Endothelial cell of umbilical vein (primary cell): ENCODE data around the gene ZNF142. TPM values are rescaled to one million over a fixed set of nuclear protein-coding genes. Genes with fewer than 3 reads are reported as not detected.
A peak's percentile ranks its signal among the peaks of the same experiment; 100 is the strongest.

ENCODE experiments used
- BruUV-seq: library from RNA; stranded (reverse); fragments of 400-500 nt; replicated peaks from 2 replicates; lab custom pipeline; 2021; lab: Mats Ljungman, UMichigan
- CTCF ChIA-PET: fragments of 300-600, 350-600 bp; sonication (Branson Sonifier 250); formaldehyde crosslinking; loops from one replicate; lab custom pipeline; 2021; ENCODE audit warnings: antibody characterized with exemption, inconsistent platforms; lab: Charles Lee
- POLR2A ChIA-PET: fragments of 300-600, 350-600 bp; sonication (Branson Sonifier 250); formaldehyde crosslinking; loops from one replicate; lab custom pipeline; 2021; ENCODE audit warnings: antibody characterized with exemption, inconsistent platforms; lab: Charles Lee
- DNase-seq: peaks from one replicate; pipeline ENCODE4 v3.0.0-alpha.2; 2011; ENCODE audit warnings: low read depth, low spot score
- FAIRE-seq: peaks from 2 replicates; lab custom pipeline; 2011; peaks lifted over from hg19 to GRCh38; lab: Jason Lieb, UNC
- H2AFZ ChIP-seq: 2 replicates; pipeline ENCODE4 v1.6.0; 2012; ENCODE audit warnings: low read depth, low read length, control low read depth, inconsistent platforms
- H3K27ac ChIP-seq: 2 replicates; pipeline ENCODE4 v1.5.1; 2011; ENCODE audit warnings: low read depth, mild to moderate bottlenecking, control low read depth, low read length, moderate library complexity; ENCODE audit not compliant: insufficient read depth
- H3K27me3 ChIP-seq, 2 experiments: 2 replicates each; pipeline versions ENCODE4 v1.6.0 to v1.6.1; 2011; ENCODE audit warnings: low read length in 2 of 2, mixed read lengths in 1 of 2; ENCODE audit not compliant: control insufficient read depth in 2 of 2, insufficient read depth in 2 of 2
- H3K36me3 ChIP-seq, 2 experiments: 2 replicates in 1 of 2; 3 replicates in 1 of 2; pipeline ENCODE4 v1.5.1; 2011; ENCODE audit warnings: low read length in 2 of 2, mild to moderate bottlenecking in 1 of 2, moderate library complexity in 1 of 2; ENCODE audit not compliant: control insufficient read depth in 2 of 2, insufficient read depth in 2 of 2; ENCODE audit errors: extremely low read depth in 1 of 2
- H3K4me1 ChIP-seq: 3 replicates; pipeline ENCODE4 v1.5.1; 2011; ENCODE audit warnings: mild to moderate bottlenecking, low read length; ENCODE audit not compliant: control insufficient read depth, insufficient read depth; ENCODE audit errors: extremely low read depth
- H3K4me2 ChIP-seq: 2 replicates; pipeline ENCODE4 v1.6.1; 2011; ENCODE audit warnings: low read length, control low read depth, mixed read lengths; ENCODE audit not compliant: insufficient read depth
- H3K4me3 ChIP-seq, 3 experiments: fragments of 200-600 bp in 1 of 3; sonication (generic), shearing (Covaris generic) in 1 of 3; replicated peaks in 1 of 3; 2 replicates each; pipeline ENCODE4 v1.5.1; 2011 to 2016; ENCODE audit warnings: control low read depth in 3 of 3, low read length in 3 of 3, mild to moderate bottlenecking in 2 of 3, inconsistent platforms in 1 of 3, low read depth in 1 of 3, moderate library complexity in 1 of 3; ENCODE audit not compliant: insufficient read depth in 1 of 3
- H3K79me2 ChIP-seq: 2 replicates; pipeline ENCODE4 v1.6.0; 2012; ENCODE audit warnings: low read length, inconsistent platforms; ENCODE audit not compliant: control insufficient read depth, insufficient read depth
- H3K9ac ChIP-seq: replicated peaks from 2 replicates; pipeline ENCODE3; 2011; ENCODE audit warnings: low read length, control low read depth; ENCODE audit not compliant: insufficient read depth; ENCODE audit errors: extremely low read depth
- H3K9me1 ChIP-seq: replicated peaks from 3 replicates; pipeline ENCODE4 v1.6.0; 2011; ENCODE audit warnings: mild to moderate bottlenecking, low read length; ENCODE audit not compliant: control insufficient read depth, insufficient read depth; ENCODE audit errors: extremely low read depth
- H3K9me3 ChIP-seq: replicated peaks from 2 replicates; pipeline ENCODE4 v1.5.1; 2012; ENCODE audit warnings: low read length, inconsistent platforms; ENCODE audit not compliant: control insufficient read depth, insufficient read depth
- H4K20me1 ChIP-seq: replicated peaks from 2 replicates; pipeline ENCODE3; 2011; ENCODE audit warnings: mild to moderate bottlenecking, low read length; ENCODE audit not compliant: control insufficient read depth, insufficient read depth; ENCODE audit errors: extremely low read depth
- EZH2 ChIP-seq: IDR thresholded peaks from 2 replicates; pipeline ENCODE4 v1.6.1; 2012; ENCODE audit warnings: borderline replicate concordance, low read depth, mild to moderate bottlenecking, moderate library complexity, low read length, inconsistent platforms; ENCODE audit not compliant: severe bottlenecking
- FOS ChIP-seq: IDR thresholded peaks from 2 replicates; pipeline ENCODE4 v1.6.1; 2011; ENCODE audit warnings: mild to moderate bottlenecking, low read length, moderate library complexity, borderline replicate concordance; ENCODE audit not compliant: insufficient read depth
- GATA2 ChIP-seq: IDR thresholded peaks from 2 replicates; pipeline ENCODE4 v1.7.0; 2011; ENCODE audit warnings: low read depth, mild to moderate bottlenecking, moderate library complexity, mixed read lengths, low read length; ENCODE audit not compliant: insufficient read length, insufficient read depth
- JUN ChIP-seq: IDR thresholded peaks from 2 replicates; pipeline ENCODE4 v1.6.1; 2011; ENCODE audit warnings: borderline replicate concordance, low read depth; ENCODE audit not compliant: insufficient read length, insufficient read depth
- MYC ChIP-seq: IDR thresholded peaks from one replicate; pipeline ENCODE4 v1.6.1; 2011; ENCODE audit warnings: mild to moderate bottlenecking, low read depth, low read length
- POLR2A ChIP-seq: IDR thresholded peaks from 2 replicates; pipeline ENCODE4 v1.6.1; 2012; ENCODE audit warnings: low read depth, mild to moderate bottlenecking, control low read depth, low read length
- POLR2AphosphoS5 ChIP-seq: IDR thresholded peaks from 2 replicates; pipeline ENCODE4 v1.6.1; 2012; ENCODE audit warnings: low read depth, mild to moderate bottlenecking, control low read depth, low read length, moderate library complexity; ENCODE audit not compliant: insufficient read depth
- dilution Hi-C: fragments of 300-500 bp; cut with MboI; formaldehyde crosslinking; loops from one replicate; pipeline ENCODE4 v1.15.0; 2019; ENCODE audit warnings: low sequenced_read_pairs; ENCODE audit not compliant: extremely low pct_ligation_motif_present
- intact Hi-C: fragments of 100-400 bp; cut with micrococcal nuclease; formaldehyde crosslinking; loops from one replicate; pipeline ENCODE4 v1.10.0; 2022
- polyA plus RNA-seq, 4 experiments: library from polyadenylated mRNA; depleted of rRNA in 3 of 4; stranded (reverse) in 3 of 4; unstranded in 1 of 4; fragments of >200 nt; gene quantifications; 2 replicates each; pipeline versions ENCODE4 v1.2.1 to v1.2.3, GENCODE V29; 2011 to 2012; ENCODE audit warnings: missing spikeins in 1 of 4
- total RNA-seq: library from RNA; stranded (reverse); gene quantifications from 2 replicates; pipeline ENCODE4 v1.2.3, GENCODE V29; 2021
- TF ChIP-seq, protein P1 (sequence below), 2 donors: IDR thresholded peaks; 1 replicate in 1 of 2; 2 replicates in 1 of 2; pipeline ENCODE4 v1.5.1; 2011; ENCODE audit warnings: low read length in 2 of 2, mild to moderate bottlenecking in 2 of 2, moderate library complexity in 2 of 2, control low read depth in 1 of 2, inconsistent platforms in 1 of 2, low read depth in 1 of 2; ENCODE audit not compliant: insufficient read depth in 1 of 2; ENCODE audit errors: extremely low read depth in 1 of 2
- TF ChIP-seq, protein P2 (sequence below): IDR thresholded peaks from 2 replicates; pipeline ENCODE4 v1.6.1; 2011; ENCODE audit not compliant: insufficient read depth, insufficient read length

Gene ZNF142
- total and polyA plus RNA-seq, 2 donors (not counting 3 experiments of a cell fraction or from before 2014, with no cell fraction given) = 14.5 to 34.5 TPM

DNA sequence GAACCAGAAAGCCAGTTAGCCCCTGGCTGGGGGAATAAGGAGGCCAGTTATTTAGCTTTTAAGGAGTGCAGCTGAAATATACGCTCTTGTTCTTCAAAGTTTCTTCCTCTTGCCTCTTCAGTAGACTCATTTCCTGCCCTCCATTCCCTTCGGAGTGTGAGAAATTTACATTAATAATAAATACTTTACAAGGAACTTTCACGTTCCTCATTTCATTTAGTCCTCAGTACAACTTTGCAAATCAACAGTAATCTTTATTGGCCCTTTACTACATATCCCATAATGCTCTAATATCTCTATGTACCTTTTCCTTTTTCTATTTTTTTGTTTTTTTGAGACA is 36.1 kb downstream of the ZNF142 start:
- peak overlapping the region; percentile 18 for H2AFZ ChIP-seq
- H3K9ac ChIP-seq = no peak overlapping the region
- no peak for DNase-seq
- H4K20me1 ChIP-seq = no peaks in the 10 kb centered on the region
- H3K27me3 ChIP-seq = no peaks in the 10 kb centered on the region
- ChIA-PET CTCF (interaction anchor here (1.0 to 1.7 kb wide), 2 partner anchors 9 to 16 kb away, joined by 4 to 6 read pairs; partner anchors contain the start of gene PLCD4), POLR2A (interaction anchor here (0.7 kb wide), 1 partner anchor 8 kb away, joined by 3 read pairs; no protein-coding TSS in a partner anchor)
- no peaks in the 10 kb centered on the region for H3K9me3 ChIP-seq
- no peaks in the 10 kb centered on the region for H3K79me2 ChIP-seq
- H3K36me3 ChIP-seq = no peaks in the 10 kb centered on the region
- peak; percentile 18 for FAIRE-seq
- BruUV-seq = no TSS peak
- intact Hi-C loops (loop anchor here (1.0 kb wide), 1 partner anchor 8 kb away; no protein-coding TSS in a partner anchor), dilution Hi-C loops (no loop called here)
- peak overlapping the region; percentile 12 for H3K4me2 ChIP-seq
- H3K4me1 ChIP-seq = peaks cover 15% of the 10 kb centered on the region
- H3K9me1 ChIP-seq = no peaks in the 10 kb centered on the region
- H3K4me3 ChIP-seq = no peak overlapping the region
- no peak overlapping the region for H3K27ac ChIP-seq
- TF ChIP-seq, protein P1, sequence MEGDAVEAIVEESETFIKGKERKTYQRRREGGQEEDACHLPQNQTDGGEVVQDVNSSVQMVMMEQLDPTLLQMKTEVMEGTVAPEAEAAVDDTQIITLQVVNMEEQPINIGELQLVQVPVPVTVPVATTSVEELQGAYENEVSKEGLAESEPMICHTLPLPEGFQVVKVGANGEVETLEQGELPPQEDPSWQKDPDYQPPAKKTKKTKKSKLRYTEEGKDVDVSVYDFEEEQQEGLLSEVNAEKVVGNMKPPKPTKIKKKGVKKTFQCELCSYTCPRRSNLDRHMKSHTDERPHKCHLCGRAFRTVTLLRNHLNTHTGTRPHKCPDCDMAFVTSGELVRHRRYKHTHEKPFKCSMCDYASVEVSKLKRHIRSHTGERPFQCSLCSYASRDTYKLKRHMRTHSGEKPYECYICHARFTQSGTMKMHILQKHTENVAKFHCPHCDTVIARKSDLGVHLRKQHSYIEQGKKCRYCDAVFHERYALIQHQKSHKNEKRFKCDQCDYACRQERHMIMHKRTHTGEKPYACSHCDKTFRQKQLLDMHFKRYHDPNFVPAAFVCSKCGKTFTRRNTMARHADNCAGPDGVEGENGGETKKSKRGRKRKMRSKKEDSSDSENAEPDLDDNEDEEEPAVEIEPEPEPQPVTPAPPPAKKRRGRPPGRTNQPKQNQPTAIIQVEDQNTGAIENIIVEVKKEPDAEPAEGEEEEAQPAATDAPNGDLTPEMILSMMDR (IDR thresholded peaks at IDR 0.05; ENCODE audit: extremely low read depth in 1 of 2, insufficient read depth in 1 of 2, low read depth in 1 of 2, low read length in 2 of 2) = no peak
- no peak for TF ChIP-seq JUN
- no peak for TF ChIP-seq MYC
- no peak for TF ChIP-seq FOS
- no peak for TF ChIP-seq EZH2
- TF ChIP-seq, protein P2, sequence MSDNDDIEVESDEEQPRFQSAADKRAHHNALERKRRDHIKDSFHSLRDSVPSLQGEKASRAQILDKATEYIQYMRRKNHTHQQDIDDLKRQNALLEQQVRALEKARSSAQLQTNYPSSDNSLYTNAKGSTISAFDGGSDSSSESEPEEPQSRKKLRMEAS = no peak
- TF ChIP-seq POLR2A = no peak
- TF ChIP-seq GATA2 = no peak
- TF ChIP-seq POLR2AphosphoS5 = no peak
